Activated B cell treated with CpG ODN at 0.5 μM for 24 hours (primary cell): ENCODE results near the gene TTC21A. TPM values are rescaled to one million over a fixed set of nuclear protein-coding genes. Genes with fewer than 3 reads are reported as not detected.
A peak's percentile ranks its signal among the peaks of the same experiment; 100 is the strongest.

Experiments
- ATAC-seq: fragments of 200-7000 bp; cut with Tn5 transposase; one replicate; pipeline ENCODE4 v1.10.0; 2021; ENCODE audit warnings: low read depth, mild to moderate bottlenecking, moderate library complexity
- CTCF ChIA-PET: fragments of 350-600 bp; sonication (Branson Sonifier 250); formaldehyde crosslinking; loops from one replicate; lab custom pipeline; 2021; ENCODE audit warnings: antibody characterized with exemption; lab: Charles Lee
- POLR2A ChIA-PET: fragments of 350-600 bp; sonication (Branson Sonifier 250); formaldehyde crosslinking; loops from one replicate; lab custom pipeline; 2021; ENCODE audit warnings: antibody characterized with exemption; lab: Charles Lee
- DNase-seq: peaks from one replicate; pipeline ENCODE4 v3.0.0; 2022
- H3K27ac Mint-ChIP-seq: one replicate; pipeline ENCODE4 v1.8.0; 2020; ENCODE audit warnings: mixed read lengths
- H3K27me3 Mint-ChIP-seq: one replicate; pipeline ENCODE4 v1.8.0; 2021; ENCODE audit warnings: mixed read lengths
- H3K36me3 Mint-ChIP-seq: one replicate; pipeline ENCODE4 v1.8.0; 2021; ENCODE audit warnings: low read depth, mixed read lengths
- H3K4me1 Mint-ChIP-seq: one replicate; pipeline ENCODE4 v1.8.0; 2021; ENCODE audit warnings: mixed read lengths
- H3K4me3 Mint-ChIP-seq: one replicate; pipeline ENCODE4 v1.8.0; 2020; ENCODE audit warnings: mild to moderate bottlenecking, mixed read lengths
- H3K9me3 Mint-ChIP-seq: one replicate; pipeline ENCODE4 v1.8.0; 2020; ENCODE audit warnings: mixed read lengths
- intact Hi-C: fragments of 100-400 bp; cut with micrococcal nuclease; formaldehyde crosslinking; loops from one replicate; pipeline ENCODE4 v1.15.1; 2024
- total RNA-seq: library from RNA; stranded (reverse); gene quantifications from 2 replicates; pipeline ENCODE4 v1.2.3, GENCODE V29; 2022
- TF ChIP-seq, protein P1 (sequence below): fragments of 200-600 bp; IDR thresholded peaks from one replicate; pipeline ENCODE4 v1.8.0; 2022; ENCODE audit warnings: antibody characterized with exemption, mild to moderate bottlenecking

The TTC21A gene
- total RNA-seq, 1 donor from 2014 or later, result 15.9 TPM

DNA sequence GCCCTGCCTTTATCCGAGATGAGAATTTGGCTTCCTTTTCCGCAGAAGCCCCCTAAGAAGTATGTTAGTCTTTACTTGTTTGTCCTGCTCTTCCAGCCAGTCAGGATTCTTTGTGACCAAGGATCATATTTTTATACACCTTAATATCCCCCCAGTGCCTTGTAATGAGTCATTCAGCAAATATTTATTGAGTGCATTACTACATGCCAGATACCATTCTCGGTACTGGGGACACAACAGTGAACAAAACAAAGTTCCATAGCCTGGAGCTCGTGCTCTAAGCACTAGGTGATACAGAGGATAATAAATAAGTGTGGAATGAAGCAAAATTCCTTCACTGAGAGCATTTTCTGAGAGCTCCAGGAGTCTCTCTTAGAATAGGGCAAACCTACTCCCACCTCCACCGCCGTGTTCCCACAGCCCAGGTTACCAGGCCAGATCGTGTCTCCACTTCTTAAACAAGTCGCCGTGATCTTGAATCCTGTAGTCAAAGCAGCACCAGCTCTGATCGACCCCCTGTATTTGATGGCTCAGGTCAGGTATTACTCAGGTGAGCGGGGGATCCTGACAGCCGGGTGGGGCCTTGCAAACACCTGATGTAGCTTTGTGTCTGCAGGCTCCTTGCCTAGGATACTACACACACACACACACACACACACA, 18.5 kb downstream of the TTC21A start:
- Mint-ChIP-seq H3K36me3 (peaks cover 23% of the 10 kb centered on the region), H3K4me3 (no peak overlapping the region), H3K4me1 (peaks cover 64% of the 10 kb centered on the region), H3K9me3 (no peaks in the 10 kb centered on the region), H3K27me3 (no peaks in the 10 kb centered on the region), H3K27ac (no peak overlapping the region)
- POLR2A ChIA-PET, result interaction anchor here (1.7 to 3.6 kb wide), 2 partner anchors 10 to 22 kb away, joined by 4 to 42 read pairs; no protein-coding TSS in a partner anchor
- TF ChIP-seq, protein P1, sequence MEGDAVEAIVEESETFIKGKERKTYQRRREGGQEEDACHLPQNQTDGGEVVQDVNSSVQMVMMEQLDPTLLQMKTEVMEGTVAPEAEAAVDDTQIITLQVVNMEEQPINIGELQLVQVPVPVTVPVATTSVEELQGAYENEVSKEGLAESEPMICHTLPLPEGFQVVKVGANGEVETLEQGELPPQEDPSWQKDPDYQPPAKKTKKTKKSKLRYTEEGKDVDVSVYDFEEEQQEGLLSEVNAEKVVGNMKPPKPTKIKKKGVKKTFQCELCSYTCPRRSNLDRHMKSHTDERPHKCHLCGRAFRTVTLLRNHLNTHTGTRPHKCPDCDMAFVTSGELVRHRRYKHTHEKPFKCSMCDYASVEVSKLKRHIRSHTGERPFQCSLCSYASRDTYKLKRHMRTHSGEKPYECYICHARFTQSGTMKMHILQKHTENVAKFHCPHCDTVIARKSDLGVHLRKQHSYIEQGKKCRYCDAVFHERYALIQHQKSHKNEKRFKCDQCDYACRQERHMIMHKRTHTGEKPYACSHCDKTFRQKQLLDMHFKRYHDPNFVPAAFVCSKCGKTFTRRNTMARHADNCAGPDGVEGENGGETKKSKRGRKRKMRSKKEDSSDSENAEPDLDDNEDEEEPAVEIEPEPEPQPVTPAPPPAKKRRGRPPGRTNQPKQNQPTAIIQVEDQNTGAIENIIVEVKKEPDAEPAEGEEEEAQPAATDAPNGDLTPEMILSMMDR, result no peak
- intact Hi-C loops, result loop anchor here (1.0 kb wide), 1 partner anchor 162 kb away; no protein-coding TSS in a partner anchor
- CTCF ChIA-PET, result interaction anchor here (0.8 to 4.2 kb wide), 6 partner anchors 21 to 165 kb away, joined by 3 to 37 read pairs (median 4); no protein-coding TSS in a partner anchor
- ATAC-seq, result no peak
- no peak for DNase-seq

DNA sequence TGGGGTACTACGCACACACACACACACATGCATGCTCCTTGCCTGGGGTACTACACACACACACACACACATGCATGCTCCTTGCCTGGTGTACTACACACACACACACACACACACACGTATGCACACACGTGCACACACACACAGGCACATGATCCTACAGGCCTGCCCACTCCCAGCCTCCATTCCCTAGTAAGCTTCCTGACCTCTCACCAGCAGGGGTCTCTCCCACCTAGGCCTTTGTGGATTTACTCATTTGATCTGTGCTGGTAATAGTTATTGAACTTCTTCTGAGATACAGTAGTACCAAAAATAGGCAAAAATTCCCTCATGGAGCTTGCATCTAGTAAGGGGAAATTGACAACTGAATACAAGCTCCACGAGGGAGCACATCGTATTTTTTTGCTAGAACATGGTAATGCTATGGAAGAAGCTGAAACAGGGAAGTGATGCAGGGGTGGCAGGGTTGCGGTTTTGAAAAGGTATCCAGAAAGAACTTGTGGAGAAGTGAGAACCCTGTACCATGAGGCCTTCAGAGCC, 19.1 kb downstream of the TTC21A start:
- DNase-seq (no peak), ATAC-seq (peak; percentile 38)
- peak overlapping the region; percentile 1 for H3K4me3 Mint-ChIP-seq
- no peak overlapping the region for H3K27ac Mint-ChIP-seq
- no peaks in the 10 kb centered on the region for H3K9me3 Mint-ChIP-seq
- TF ChIP-seq, protein P1, result no peak
- peaks cover 58% of the 10 kb centered on the region for H3K4me1 Mint-ChIP-seq
- ChIA-PET CTCF (interaction anchor here (0.8 to 4.2 kb wide), 8 partner anchors 20 to 165 kb away, joined by 3 to 37 read pairs (median 4); no protein-coding TSS in a partner anchor), POLR2A (interaction anchor here (0.7 to 3.6 kb wide), 6 partner anchors 8 to 258 kb away, joined by 3 to 42 read pairs (median 6); no protein-coding TSS in a partner anchor)
- H3K36me3 Mint-ChIP-seq, result peaks cover 28% of the 10 kb centered on the region
- intact Hi-C loops, result loop anchor here (1.0 kb wide), 1 partner anchor 162 kb away; no protein-coding TSS in a partner anchor
- H3K27me3 Mint-ChIP-seq, result no peaks in the 10 kb centered on the region

DNA sequence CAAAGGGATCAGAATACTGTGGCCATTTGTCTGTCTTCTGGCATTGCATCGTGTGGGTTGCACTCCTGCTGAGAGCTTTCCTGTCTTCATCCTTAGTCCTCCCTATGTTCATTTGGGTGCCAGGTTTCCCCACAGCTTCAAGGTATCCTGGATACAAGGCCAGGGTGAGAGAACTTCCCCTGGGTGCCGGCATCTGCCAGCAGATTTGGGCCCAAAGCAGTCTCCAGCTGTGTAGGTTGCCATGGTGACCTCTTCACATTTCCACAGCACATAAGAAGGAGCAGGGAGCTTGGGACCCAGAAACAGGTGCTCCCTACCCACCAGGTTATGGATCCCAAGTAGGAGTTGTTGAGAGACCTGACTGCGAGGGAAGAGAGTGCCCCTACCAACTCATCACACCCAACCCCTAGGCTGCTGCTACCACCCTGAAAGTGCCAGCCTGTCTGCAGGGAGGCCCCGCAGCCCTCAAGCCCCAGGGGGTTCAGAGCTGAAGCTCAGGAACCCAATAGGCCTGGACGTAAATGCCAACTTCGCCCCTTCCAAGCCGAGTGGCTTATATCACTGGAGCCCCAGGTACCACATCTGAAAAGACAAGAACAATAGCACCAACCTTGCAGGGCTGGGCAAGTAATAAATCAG, 19.9 kb downstream of the TTC21A start:
- ChIA-PET POLR2A (interaction anchor here (0.7 to 3.6 kb wide), 8 partner anchors 9 to 257 kb away, joined by 3 to 42 read pairs (median 4); no protein-coding TSS in a partner anchor), CTCF (interaction anchor here (0.9 to 4.2 kb wide), 8 partner anchors 19 to 164 kb away, joined by 3 to 37 read pairs (median 4); no protein-coding TSS in a partner anchor)
- H3K9me3 Mint-ChIP-seq, result no peaks in the 10 kb centered on the region
- peak overlapping the region; percentile 21 for H3K4me3 Mint-ChIP-seq
- intact Hi-C loops, result no loop called here
- no peak for DNase-seq
- peak overlapping the region; percentile 59 for H3K27ac Mint-ChIP-seq
- ATAC-seq, result no peak
- no peaks in the 10 kb centered on the region for H3K27me3 Mint-ChIP-seq
- peaks cover 34% of the 10 kb centered on the region for H3K36me3 Mint-ChIP-seq
- peaks cover 50% of the 10 kb centered on the region for H3K4me1 Mint-ChIP-seq
- TF ChIP-seq, protein P1, result no peak

DNA sequence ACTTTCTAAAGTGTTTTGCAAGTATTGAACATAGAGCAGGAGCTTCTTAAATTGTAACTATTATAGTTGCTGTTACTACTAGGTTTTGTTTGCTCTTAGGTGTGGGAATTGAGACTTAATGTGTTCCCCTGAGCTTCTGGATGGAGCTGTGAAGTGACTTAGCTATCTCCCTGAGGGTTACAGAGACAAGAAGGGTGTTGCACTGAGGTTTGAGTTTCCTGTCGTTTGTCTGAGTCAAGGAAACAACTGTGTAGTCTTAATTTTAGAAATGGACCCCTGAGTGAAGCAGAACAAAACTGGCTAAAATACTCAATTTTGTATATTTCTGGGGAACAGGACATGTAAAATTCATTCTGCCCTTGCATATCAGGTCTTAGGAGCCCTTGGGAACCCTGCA, 20.4 kb downstream of the TTC21A start:
- peaks cover 37% of the 10 kb centered on the region for H3K36me3 Mint-ChIP-seq
- no peaks in the 10 kb centered on the region for H3K27me3 Mint-ChIP-seq
- POLR2A ChIA-PET, result interaction anchor here (1.0 to 3.6 kb wide), 6 partner anchors 19 to 256 kb away, joined by 3 to 42 read pairs (median 6); no protein-coding TSS in a partner anchor
- peak overlapping the region; percentile 21 for H3K4me3 Mint-ChIP-seq
- H3K27ac Mint-ChIP-seq, result peak overlapping the region; percentile 59
- TF ChIP-seq, protein P1, result no peak
- no peak for DNase-seq
- CTCF ChIA-PET, result interaction anchor here (0.9 to 4.2 kb wide), 4 partner anchors 62 to 163 kb away, joined by 3 to 37 read pairs (median 15); no protein-coding TSS in a partner anchor
- ATAC-seq, result peak; percentile 38
- H3K4me1 Mint-ChIP-seq, result peaks cover 45% of the 10 kb centered on the region
- no peaks in the 10 kb centered on the region for H3K9me3 Mint-ChIP-seq
- intact Hi-C loops, result no loop called here
